HepG2 (cell line): Measurements from ENCODE around the gene ZBTB48. TPM values are rescaled to one million over a fixed set of nuclear protein-coding genes. Genes with fewer than 3 reads are reported as not detected.

Source experiments
- CREB1 ChIP-seq, 2 experiments: fragments of 450-650 bp in 1 of 2; IDR thresholded peaks; 2 replicates each; pipeline ENCODE4 v1.6.1; 2016 to 2017; ENCODE audit warnings: control low read depth in 1 of 2, mild to moderate bottlenecking in 1 of 2, missing compliant biosample characterization in 1 of 2, missing genetic modification characterization in 1 of 2
- FOXC1 ChIP-seq: sonication (generic); formaldehyde crosslinking; IDR thresholded peaks from 2 replicates; pipeline ENCODE4 v1.8.0; 2022; ENCODE audit warnings: mild to moderate bottlenecking, missing genetic modification reagents, borderline replicate concordance
- FOXK2 ChIP-seq: fragments of 450-650 bp; IDR thresholded peaks from 2 replicates; pipeline ENCODE4 v1.6.1; 2016
- KLF11 ChIP-seq: IDR thresholded peaks from 2 replicates; pipeline ENCODE4 v1.6.1; 2016; ENCODE audit warnings: missing compliant biosample characterization
- MAFG ChIP-seq: sonication (generic); formaldehyde crosslinking; IDR thresholded peaks from 2 replicates; pipeline ENCODE4 v1.5.1; 2020; ENCODE audit warnings: mild to moderate bottlenecking, missing genetic modification reagents
- NFKB2 ChIP-seq: sonication (generic); formaldehyde crosslinking; IDR thresholded peaks from 2 replicates; pipeline ENCODE4 v1.4.0; 2020; ENCODE audit warnings: missing genetic modification reagents, borderline replicate concordance
- NFYC ChIP-seq: IDR thresholded peaks from 2 replicates; pipeline ENCODE4 v1.6.1; 2016; ENCODE audit warnings: missing genetic modification reagents, missing compliant biosample characterization
- RBFOX2 ChIP-seq: fragments of 200-400 bp; formaldehyde crosslinking; IDR thresholded peaks from 2 replicates; pipeline ENCODE4 v1.6.1; 2017; ENCODE audit warnings: low read depth, mild to moderate bottlenecking, low read length
- RBM39 ChIP-seq: fragments of 200-400 bp; formaldehyde crosslinking; IDR thresholded peaks from one replicate; pipeline ENCODE4 v1.6.1; 2018; ENCODE audit warnings: antibody characterized with exemption, mild to moderate bottlenecking, low read depth, low read length; ENCODE audit not compliant: poor library complexity, severe bottlenecking
- REL ChIP-seq: sonication (generic); formaldehyde crosslinking; conservative IDR thresholded peaks from 2 replicates; pipeline ENCODE4 v1.8.0; 2022; ENCODE audit warnings: mild to moderate bottlenecking, missing genetic modification reagents, moderate library complexity
- SIX4 ChIP-seq: sonication (generic); formaldehyde crosslinking; IDR thresholded peaks from 2 replicates; pipeline ENCODE4 v1.4.0; 2020; ENCODE audit warnings: missing genetic modification reagents
- SOX6 ChIP-seq, 2 experiments: fragments of 450-650 bp in 1 of 2; sonication (generic) in 1 of 2; formaldehyde crosslinking in 1 of 2; IDR thresholded peaks; 2 replicates each; pipeline versions ENCODE4 v1.4.0 to v1.6.1; 2017 to 2020; ENCODE audit warnings: antibody characterized with exemption in 1 of 2, mild to moderate bottlenecking in 1 of 2, missing genetic modification reagents in 1 of 2
- TMF1 ChIP-seq: sonication (generic); formaldehyde crosslinking; IDR thresholded peaks from 2 replicates; pipeline ENCODE4 v1.8.1; 2022; ENCODE audit warnings: low read depth, missing genetic modification reagents
- ZBTB38 ChIP-seq: sonication (generic); formaldehyde crosslinking; IDR thresholded peaks from 2 replicates; pipeline ENCODE4 v1.5.1; 2020; ENCODE audit warnings: mild to moderate bottlenecking, missing genetic modification reagents
- ZFX ChIP-seq: sonication (generic); formaldehyde crosslinking; IDR thresholded peaks from 2 replicates; pipeline ENCODE4 v1.4.0; 2020; ENCODE audit warnings: mild to moderate bottlenecking, low read depth, missing genetic modification reagents, moderate library complexity
- ZNF3 ChIP-seq: IDR thresholded peaks from 2 replicates; pipeline ENCODE4 v1.7.0; 2017; ENCODE audit warnings: inconsistent platforms
- ZNF44 ChIP-seq: sonication (generic); formaldehyde crosslinking; IDR thresholded peaks from 2 replicates; pipeline ENCODE4 v1.5.1; 2020; ENCODE audit warnings: mild to moderate bottlenecking, missing genetic modification reagents
- ZNF777 ChIP-seq: sonication (generic); formaldehyde crosslinking; IDR thresholded peaks from 2 replicates; pipeline ENCODE4 v1.4.0; 2020; ENCODE audit warnings: missing genetic modification reagents
- polyA plus RNA-seq, 8 experiments: library from polyadenylated mRNA; depleted of rRNA in 3 of 8; stranded (reverse) in 7 of 8; unstranded in 1 of 8; fragments of >200 nt; fragmentation: Illumina TruSeq in 4 of 8; extraction: Trizol in 4 of 8; gene quantifications; 2 replicates each; pipeline versions ENCODE4 v1.2.1 to v1.2.3, GENCODE V29; 2011 to 2016; ENCODE audit warnings: low read depth in 4 of 8, missing spikeins in 1 of 8, mixed read lengths in 1 of 8; ENCODE audit not compliant: insufficient read depth in 1 of 8
- total RNA-seq, 5 experiments: library from RNA; depleted of rRNA; stranded (reverse); fragments of >200 nt; fragmentation: Illumina TruSeq; extraction: Trizol; gene quantifications; 2 replicates each; pipeline ENCODE4 v1.2.3, GENCODE V29; 2016; ENCODE audit warnings: low read depth in 1 of 5
- TF ChIP-seq, protein P1 (sequence below): sonication (generic); formaldehyde crosslinking; IDR thresholded peaks from 2 replicates; pipeline ENCODE4 v1.5.1; 2020; ENCODE audit warnings: missing genetic modification reagents, mild to moderate bottlenecking, borderline replicate concordance
- TF ChIP-seq, protein P2 (sequence below): sonication (generic); formaldehyde crosslinking; IDR thresholded peaks from 2 replicates; pipeline ENCODE4 v1.4.0; 2020; ENCODE audit warnings: mild to moderate bottlenecking, low read depth, missing genetic modification reagents
- TF ChIP-seq, protein P3 (sequence below): sonication (generic); formaldehyde crosslinking; conservative IDR thresholded peaks from 2 replicates; pipeline ENCODE4 v1.5.0; 2020; ENCODE audit warnings: missing genetic modification reagents
- TF ChIP-seq, protein P4 (sequence below): sonication (generic); formaldehyde crosslinking; IDR thresholded peaks from 2 replicates; pipeline ENCODE4 v1.4.0; 2020; ENCODE audit warnings: mild to moderate bottlenecking, missing genetic modification reagents

ZBTB48 gene
- total and polyA plus RNA-seq, 2 of the 13 experiments (the other 11 are each of a cell fraction or from before 2014, with no cell fraction given), result 13.0 to 17.1 TPM

DNA sequence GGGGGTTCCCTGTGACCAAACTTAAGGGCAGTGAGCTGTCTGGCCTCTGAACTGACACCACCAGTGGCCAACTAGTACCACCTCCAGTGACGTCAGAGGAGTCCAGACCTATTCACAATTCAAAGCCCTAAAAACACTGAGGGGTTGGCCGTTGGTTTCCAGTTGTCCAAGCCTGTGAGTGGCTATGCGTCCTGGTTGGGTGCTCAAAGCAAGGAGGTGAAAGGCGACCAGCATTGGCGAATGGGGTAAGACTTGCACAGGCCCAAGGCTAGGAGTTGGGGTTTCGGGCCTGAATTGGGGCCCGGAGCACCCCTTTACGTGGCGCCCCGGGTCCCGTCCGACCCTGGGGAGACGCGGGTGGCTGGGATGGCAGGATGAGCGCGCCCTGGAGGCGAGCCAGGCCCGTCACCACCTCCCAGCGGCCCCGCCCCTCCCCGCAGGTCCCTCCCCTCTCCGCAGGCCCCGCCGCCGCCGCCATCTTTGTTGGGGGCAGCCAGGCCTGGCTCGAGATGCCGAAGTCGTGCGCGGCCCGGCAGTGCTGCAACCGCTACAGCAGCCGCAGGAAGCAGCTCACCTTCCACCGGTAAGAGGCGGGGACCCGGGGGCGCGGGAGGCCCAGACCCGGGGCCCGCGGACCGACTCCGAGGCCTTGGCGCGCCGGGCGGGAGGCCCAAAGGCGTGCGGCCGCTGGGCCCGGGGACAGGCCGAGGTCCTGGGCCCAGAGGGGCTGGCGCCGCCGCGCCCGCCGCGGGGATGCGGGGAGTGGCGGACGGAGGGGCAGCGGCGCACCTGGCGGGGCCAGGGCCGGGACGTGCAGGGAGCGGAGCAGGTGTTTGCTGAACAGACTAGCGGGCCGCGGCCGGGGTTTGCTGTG lies 45.2 kb downstream of the ZBTB48 start, which contains the start of gene THAP3 (continued):
- TF ChIP-seq RBM39 (peak; percentile 28), CREB1 (IDR thresholded peaks at IDR 0.05) (peak; percentile 97), CREB1 (CRISPR knock-in tag; IDR thresholded peaks at IDR 0.05) (peak; percentile 86), ZNF777 (CRISPR knock-in tag) (0 out of 2 replicates have a peak, but pooled peaks have one; percentile 17), SIX4 (no peak), FOXK2 (no peak), ZBTB38 (CRISPR knock-in tag) (peak; percentile 34; the same call in 1 of the 2 replicates), ZFX (peak; percentile 99), NFKB2 (CRISPR knock-in tag) (peak; percentile 62; the same call in 1 of the 2 replicates), MAFG (no peak), FOXC1 (CRISPR knock-in tag) (no peak), TMF1 (CRISPR knock-in tag) (no peak), ZNF44 (no peak), REL (0 out of 2 replicates have a peak, but pooled peaks have one; percentile 53), SOX6 (IDR thresholded peaks at IDR 0.05) (no peak), SOX6 (CRISPR knock-in tag; IDR thresholded peaks at IDR 0.05) (no peak), ZNF3 (no peak), KLF11 (CRISPR knock-in tag) (no peak), NFYC (CRISPR knock-in tag) (no peak), RBFOX2 (peak; percentile 80)
- TF ChIP-seq, protein P1, sequence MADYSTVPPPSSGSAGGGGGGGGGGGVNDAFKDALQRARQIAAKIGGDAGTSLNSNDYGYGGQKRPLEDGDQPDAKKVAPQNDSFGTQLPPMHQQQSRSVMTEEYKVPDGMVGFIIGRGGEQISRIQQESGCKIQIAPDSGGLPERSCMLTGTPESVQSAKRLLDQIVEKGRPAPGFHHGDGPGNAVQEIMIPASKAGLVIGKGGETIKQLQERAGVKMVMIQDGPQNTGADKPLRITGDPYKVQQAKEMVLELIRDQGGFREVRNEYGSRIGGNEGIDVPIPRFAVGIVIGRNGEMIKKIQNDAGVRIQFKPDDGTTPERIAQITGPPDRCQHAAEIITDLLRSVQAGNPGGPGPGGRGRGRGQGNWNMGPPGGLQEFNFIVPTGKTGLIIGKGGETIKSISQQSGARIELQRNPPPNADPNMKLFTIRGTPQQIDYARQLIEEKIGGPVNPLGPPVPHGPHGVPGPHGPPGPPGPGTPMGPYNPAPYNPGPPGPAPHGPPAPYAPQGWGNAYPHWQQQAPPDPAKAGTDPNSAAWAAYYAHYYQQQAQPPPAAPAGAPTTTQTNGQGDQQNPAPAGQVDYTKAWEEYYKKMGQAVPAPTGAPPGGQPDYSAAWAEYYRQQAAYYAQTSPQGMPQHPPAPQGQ (CRISPR knock-in tag), result no peak
- TF ChIP-seq, protein P2, sequence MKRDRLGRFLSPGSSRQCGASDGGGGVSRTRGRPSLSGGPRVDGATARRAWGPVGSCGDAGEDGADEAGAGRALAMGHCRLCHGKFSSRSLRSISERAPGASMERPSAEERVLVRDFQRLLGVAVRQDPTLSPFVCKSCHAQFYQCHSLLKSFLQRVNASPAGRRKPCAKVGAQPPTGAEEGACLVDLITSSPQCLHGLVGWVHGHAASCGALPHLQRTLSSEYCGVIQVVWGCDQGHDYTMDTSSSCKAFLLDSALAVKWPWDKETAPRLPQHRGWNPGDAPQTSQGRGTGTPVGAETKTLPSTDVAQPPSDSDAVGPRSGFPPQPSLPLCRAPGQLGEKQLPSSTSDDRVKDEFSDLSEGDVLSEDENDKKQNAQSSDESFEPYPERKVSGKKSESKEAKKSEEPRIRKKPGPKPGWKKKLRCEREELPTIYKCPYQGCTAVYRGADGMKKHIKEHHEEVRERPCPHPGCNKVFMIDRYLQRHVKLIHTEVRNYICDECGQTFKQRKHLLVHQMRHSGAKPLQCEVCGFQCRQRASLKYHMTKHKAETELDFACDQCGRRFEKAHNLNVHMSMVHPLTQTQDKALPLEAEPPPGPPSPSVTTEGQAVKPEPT, result 0 out of 2 replicates have a peak, but pooled peaks have one; percentile 32
- TF ChIP-seq, protein P3, sequence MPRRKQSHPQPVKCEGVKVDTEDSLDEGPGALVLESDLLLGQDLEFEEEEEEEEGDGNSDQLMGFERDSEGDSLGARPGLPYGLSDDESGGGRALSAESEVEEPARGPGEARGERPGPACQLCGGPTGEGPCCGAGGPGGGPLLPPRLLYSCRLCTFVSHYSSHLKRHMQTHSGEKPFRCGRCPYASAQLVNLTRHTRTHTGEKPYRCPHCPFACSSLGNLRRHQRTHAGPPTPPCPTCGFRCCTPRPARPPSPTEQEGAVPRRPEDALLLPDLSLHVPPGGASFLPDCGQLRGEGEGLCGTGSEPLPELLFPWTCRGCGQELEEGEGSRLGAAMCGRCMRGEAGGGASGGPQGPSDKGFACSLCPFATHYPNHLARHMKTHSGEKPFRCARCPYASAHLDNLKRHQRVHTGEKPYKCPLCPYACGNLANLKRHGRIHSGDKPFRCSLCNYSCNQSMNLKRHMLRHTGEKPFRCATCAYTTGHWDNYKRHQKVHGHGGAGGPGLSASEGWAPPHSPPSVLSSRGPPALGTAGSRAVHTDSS (CRISPR knock-in tag), result no peak
- TF ChIP-seq, protein P4, sequence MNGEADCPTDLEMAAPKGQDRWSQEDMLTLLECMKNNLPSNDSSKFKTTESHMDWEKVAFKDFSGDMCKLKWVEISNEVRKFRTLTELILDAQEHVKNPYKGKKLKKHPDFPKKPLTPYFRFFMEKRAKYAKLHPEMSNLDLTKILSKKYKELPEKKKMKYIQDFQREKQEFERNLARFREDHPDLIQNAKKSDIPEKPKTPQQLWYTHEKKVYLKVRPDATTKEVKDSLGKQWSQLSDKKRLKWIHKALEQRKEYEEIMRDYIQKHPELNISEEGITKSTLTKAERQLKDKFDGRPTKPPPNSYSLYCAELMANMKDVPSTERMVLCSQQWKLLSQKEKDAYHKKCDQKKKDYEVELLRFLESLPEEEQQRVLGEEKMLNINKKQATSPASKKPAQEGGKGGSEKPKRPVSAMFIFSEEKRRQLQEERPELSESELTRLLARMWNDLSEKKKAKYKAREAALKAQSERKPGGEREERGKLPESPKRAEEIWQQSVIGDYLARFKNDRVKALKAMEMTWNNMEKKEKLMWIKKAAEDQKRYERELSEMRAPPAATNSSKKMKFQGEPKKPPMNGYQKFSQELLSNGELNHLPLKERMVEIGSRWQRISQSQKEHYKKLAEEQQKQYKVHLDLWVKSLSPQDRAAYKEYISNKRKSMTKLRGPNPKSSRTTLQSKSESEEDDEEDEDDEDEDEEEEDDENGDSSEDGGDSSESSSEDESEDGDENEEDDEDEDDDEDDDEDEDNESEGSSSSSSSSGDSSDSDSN (CRISPR knock-in tag), result peak; percentile 88
